ENCODE results near the gene TMEM88. TPM values are rescaled to one million over a fixed set of nuclear protein-coding genes. Genes with fewer than 3 reads are reported as not detected.

Gene TMEM88
- total and polyA plus RNA-seq, 2 donors (not counting 1 experiment from before 2014, with no cell fraction given) = 0.17 TPM; not detected in 1

GRCh38 chr17:7881276-7882054, 26.6 kb downstream of the TMEM88 start:
- Histone ChIP-seq H4K20me1 (ENCODE audit: control insufficient read depth, extremely low read depth, insufficient read depth, low read length) (no peaks in the 10 kb centered on the region), H3K79me2 (ENCODE audit: control insufficient read depth, insufficient read depth, low read length) (peaks cover 7% of the 10 kb centered on the region), H2AFZ (ENCODE audit: low read length) (no peak overlapping the region), H3K4me1 (ENCODE audit: control insufficient read depth, extremely low read depth, insufficient read depth, low read length) (no peaks in the 10 kb centered on the region), H3K27me3 (ENCODE audit: control insufficient read depth, insufficient read depth, low read length) (no peaks in the 10 kb centered on the region), H3K9ac (ENCODE audit: insufficient read depth, low read length) (no peak overlapping the region), H3K9me3 (ENCODE audit: control insufficient read depth, insufficient read depth, low read depth, low read length) (no peaks in the 10 kb centered on the region), H3K4me3 (replicated peaks in 1 of 4; ENCODE audit: control extremely low read depth in 1 of 4, insufficient read depth in 1 of 4, low read depth in 3 of 4, low read length in 4 of 4) (no peak overlapping the region), H3K27ac (ENCODE audit: insufficient read depth, low read length) (no peak overlapping the region), H3K4me2 (ENCODE audit: extremely low read depth, insufficient read depth, low read length) (no peak overlapping the region), H3K36me3 (ENCODE audit: control insufficient read depth, insufficient read depth, low read length) (peaks cover 2% of the 10 kb centered on the region)
- no peak for TF ChIP-seq CTCF (conservative IDR thresholded peaks at IDR 0.05 in 1 of 2, IDR thresholded peaks at IDR 0.05 in 1 of 2; ENCODE audit: low read depth in 1 of 2, low read length in 2 of 2)
- no peak for TF ChIP-seq EZH2 (IDR thresholded peaks at IDR 0.05; ENCODE audit: low read length, missing control alignments)
- DNase-seq (ENCODE audit: low read depth in 2 of 2) = peak in 1 of 2 donors; percentile 6

- Histone ChIP-seq H3K36me3 (ENCODE audit: control insufficient read depth, insufficient read depth, low read length) (peaks cover 2% of the 10 kb centered on the region), H3K27me3 (ENCODE audit: control insufficient read depth, insufficient read depth, low read length) (no peaks in the 10 kb centered on the region), H3K4me1 (ENCODE audit: control insufficient read depth, extremely low read depth, insufficient read depth, low read length) (no peaks in the 10 kb centered on the region), H3K9ac (ENCODE audit: insufficient read depth, low read length) (no peak overlapping the region), H3K4me3 (replicated peaks in 1 of 4; ENCODE audit: control extremely low read depth in 1 of 4, insufficient read depth in 1 of 4, low read depth in 3 of 4, low read length in 4 of 4) (no peak overlapping the region), H3K79me2 (ENCODE audit: control insufficient read depth, insufficient read depth, low read length) (peaks cover 7% of the 10 kb centered on the region), H3K4me2 (ENCODE audit: extremely low read depth, insufficient read depth, low read length) (no peak overlapping the region), H4K20me1 (ENCODE audit: control insufficient read depth, extremely low read depth, insufficient read depth, low read length) (no peaks in the 10 kb centered on the region), H3K27ac (ENCODE audit: insufficient read depth, low read length) (no peak overlapping the region), H2AFZ (ENCODE audit: low read length) (no peak overlapping the region), H3K9me3 (ENCODE audit: control insufficient read depth, insufficient read depth, low read depth, low read length) (no peaks in the 10 kb centered on the region)
- TF ChIP-seq EZH2 (IDR thresholded peaks at IDR 0.05; ENCODE audit: low read length, missing control alignments) = no peak
- no peak for TF ChIP-seq CTCF (conservative IDR thresholded peaks at IDR 0.05 in 1 of 2, IDR thresholded peaks at IDR 0.05 in 1 of 2; ENCODE audit: low read depth in 1 of 2, low read length in 2 of 2)
- DNase-seq (ENCODE audit: low read depth in 2 of 2) = no peak
Observed at GRCh38 chr17:7882068-7882467, 27.2 kb downstream of the TMEM88 start.

GRCh38 chr17:7882629-7883028, 27.8 kb downstream of the TMEM88 start:
- peaks cover 2% of the 10 kb centered on the region for H3K36me3 ChIP-seq (ENCODE audit: control insufficient read depth, insufficient read depth, low read length)
- no peaks in the 10 kb centered on the region for H3K4me1 ChIP-seq (ENCODE audit: control insufficient read depth, extremely low read depth, insufficient read depth, low read length)
- peak overlapping the region; percentile 63 for H3K4me2 ChIP-seq (ENCODE audit: extremely low read depth, insufficient read depth, low read length)
- H4K20me1 ChIP-seq (ENCODE audit: control insufficient read depth, extremely low read depth, insufficient read depth, low read length) = no peaks in the 10 kb centered on the region
- H3K27me3 ChIP-seq (ENCODE audit: control insufficient read depth, insufficient read depth, low read length) = no peaks in the 10 kb centered on the region
- peak overlapping the region in 2 of 4 experiments; percentile 20 to 72 for H3K4me3 ChIP-seq (replicated peaks in 1 of 4; ENCODE audit: control extremely low read depth in 1 of 4, insufficient read depth in 1 of 4, low read depth in 3 of 4, low read length in 4 of 4)
- TF ChIP-seq CTCF (conservative IDR thresholded peaks at IDR 0.05 in 1 of 2, IDR thresholded peaks at IDR 0.05 in 1 of 2; ENCODE audit: low read depth in 1 of 2, low read length in 2 of 2) (no peak), EZH2 (IDR thresholded peaks at IDR 0.05; ENCODE audit: low read length, missing control alignments) (no peak)
- H3K9ac ChIP-seq (ENCODE audit: insufficient read depth, low read length) = no peak overlapping the region
- no peak overlapping the region for H2AFZ ChIP-seq (ENCODE audit: low read length)
- no peak overlapping the region for H3K27ac ChIP-seq (ENCODE audit: insufficient read depth, low read length)
- peaks cover 7% of the 10 kb centered on the region for H3K79me2 ChIP-seq (ENCODE audit: control insufficient read depth, insufficient read depth, low read length)
- no peaks in the 10 kb centered on the region for H3K9me3 ChIP-seq (ENCODE audit: control insufficient read depth, insufficient read depth, low read depth, low read length)
- DNase-seq (ENCODE audit: low read depth in 2 of 2) = peak in 1 of 2 donors; percentile 9

All from fibroblast of lung (primary cell).